GM06990 (cell line): ENCODE data around the gene CADPS2.

Experiments used
- DNase-seq: peaks from one replicate; pipeline ENCODE4 v3.0.0-alpha.2; 2011; ENCODE audit not compliant: insufficient read length; ENCODE audit errors: extremely low read depth
- H3K27me3 ChIP-seq: replicated peaks from 2 replicates; pipeline ENCODE4 v1.6.0; 2011; ENCODE audit warnings: low read length; ENCODE audit not compliant: control insufficient read depth, insufficient read depth
- H3K36me3 ChIP-seq: 2 replicates; pipeline ENCODE4 v1.5.1; 2011; ENCODE audit warnings: low read length; ENCODE audit not compliant: control insufficient read depth, insufficient read depth
- H3K4me3 ChIP-seq: replicated peaks from 2 replicates; pipeline ENCODE4 v1.5.1; 2011; ENCODE audit warnings: low read depth, mild to moderate bottlenecking, control low read depth, low read length
- CTCF ChIP-seq: IDR thresholded peaks from 2 replicates; pipeline ENCODE4 v1.5.1; 2011; ENCODE audit warnings: low read length, control low read depth, mild to moderate bottlenecking, inconsistent platforms; ENCODE audit not compliant: insufficient read depth, poor library complexity, severe bottlenecking

Gene CADPS2

GRCh38 chr7:122750389-122750788 lies 135.9 kb downstream of the CADPS2 start:
- Histone ChIP-seq H3K4me3 (no peak overlapping the region), H3K27me3 (no peaks in the 10 kb centered on the region), H3K36me3 (no peaks in the 10 kb centered on the region)
- DNase-seq = no peak
- TF ChIP-seq CTCF = no peak

DNA sequence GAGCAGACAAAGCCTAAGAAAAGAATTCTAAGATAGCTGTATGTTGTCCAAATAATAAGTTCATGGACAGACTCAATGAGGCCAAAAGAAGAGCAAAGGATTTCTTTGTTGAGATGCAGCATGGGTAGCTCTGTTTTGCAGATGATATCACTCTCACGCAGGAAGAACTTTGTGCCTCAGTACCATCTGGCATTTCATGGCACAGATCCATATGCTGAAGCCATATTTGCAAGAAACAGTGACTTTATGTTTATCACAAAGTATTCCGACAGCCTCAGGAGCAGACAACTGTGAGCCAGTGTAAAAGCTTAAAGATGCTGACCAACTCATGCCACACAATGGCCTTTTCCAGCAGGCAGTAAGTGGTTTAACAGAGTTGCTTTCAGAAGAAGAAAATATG lies 138.1 kb downstream of the CADPS2 start:
- Histone ChIP-seq H3K36me3 (no peaks in the 10 kb centered on the region), H3K27me3 (no peaks in the 10 kb centered on the region), H3K4me3 (no peak overlapping the region)
- DNase-seq = no peak
- TF ChIP-seq CTCF = no peak

- Histone ChIP-seq H3K4me3 (no peak overlapping the region), H3K36me3 (no peaks in the 10 kb centered on the region), H3K27me3 (no peaks in the 10 kb centered on the region)
- DNase-seq = no peak
- TF ChIP-seq CTCF = no peak
Measured at GRCh38 chr7:122746948-122747347, 139.3 kb downstream of the CADPS2 start.

DNA sequence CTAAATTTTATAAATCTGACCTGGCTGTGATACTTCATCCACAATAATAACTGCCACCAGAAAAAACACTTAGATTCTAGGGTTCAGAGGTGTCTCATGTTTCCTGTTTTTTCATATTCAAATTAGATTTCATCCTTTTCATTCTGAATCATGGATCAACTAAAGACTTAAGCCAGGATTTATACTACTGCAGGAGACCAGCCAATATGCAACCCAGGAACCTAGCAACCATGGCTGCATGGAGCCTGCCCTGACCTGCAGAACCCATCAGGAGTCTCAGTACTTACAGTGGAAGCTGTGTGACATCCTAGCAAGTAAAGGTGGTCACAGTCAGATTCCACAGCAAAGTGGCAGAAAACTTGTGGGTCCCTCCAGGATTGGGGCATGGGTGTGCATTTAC lies 143.0 kb downstream of the CADPS2 start:
- no peak for DNase-seq
- Histone ChIP-seq H3K36me3 (no peaks in the 10 kb centered on the region), H3K27me3 (no peaks in the 10 kb centered on the region), H3K4me3 (no peak overlapping the region)
- TF ChIP-seq CTCF = no peak

DNA sequence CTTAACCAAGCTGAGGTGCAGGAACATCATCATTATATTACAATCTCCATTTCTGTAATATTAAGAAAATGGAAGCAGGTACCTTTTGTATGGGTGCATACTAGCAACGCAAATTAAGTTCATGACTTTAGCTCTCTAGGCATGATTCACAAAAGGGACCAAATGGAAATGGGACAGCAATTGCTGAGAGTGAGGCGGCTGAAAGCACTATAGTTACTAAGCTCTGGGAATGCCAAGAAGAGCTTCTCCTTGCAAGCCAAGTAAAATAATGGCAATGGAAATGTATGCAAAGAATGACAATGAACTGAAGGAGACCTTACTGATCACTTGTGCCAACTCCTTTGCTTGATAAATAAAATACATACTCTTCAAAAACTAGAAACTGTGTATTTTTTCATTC lies 147.3 kb downstream of the CADPS2 start:
- H3K4me3 ChIP-seq = no peak overlapping the region
- no peaks in the 10 kb centered on the region for H3K27me3 ChIP-seq
- no peak for DNase-seq
- TF ChIP-seq CTCF = no peak
- H3K36me3 ChIP-seq = no peaks in the 10 kb centered on the region

GRCh38 chr7:122736183-122736582 lies 150.1 kb downstream of the CADPS2 start:
- no peak for TF ChIP-seq CTCF
- Histone ChIP-seq H3K27me3 (no peaks in the 10 kb centered on the region), H3K4me3 (no peak overlapping the region), H3K36me3 (no peaks in the 10 kb centered on the region)
- DNase-seq = no peak
